Dermis microvascular lymphatic vessel endothelial cell (primary cell): ENCODE measurements around the gene SH3RF2. TPM values are rescaled to one million over a fixed set of nuclear protein-coding genes. Genes with fewer than 3 reads are reported as not detected.
A peak's percentile ranks its signal among the peaks of the same experiment; 100 is the strongest.
"Not testable (repeated sequence)": the region's sequence is repeated elsewhere in the genome, so short reads cannot be mapped to it uniquely, and the experiment has no call there.

Experiments
- DNase-seq, 2 donors: peaks; one replicate each; pipeline versions ENCODE4 v3.0.0 to v3.0.0-alpha.2; 2010; ENCODE audit warnings: low read depth in 2 of 2
- total RNA-seq: library from RNA; depleted of rRNA; stranded (reverse); fragments of >200 nt; gene quantifications from 2 replicates; pipeline ENCODE4 v1.2.1, GENCODE V29; 2014

Gene SH3RF2
- total RNA-seq, 1 donor from 2014 or later, result not detected

GRCh38 chr5:146076028-146076427, 139.7 kb downstream of the SH3RF2 start:
- DNase-seq, result no peak

DNA sequence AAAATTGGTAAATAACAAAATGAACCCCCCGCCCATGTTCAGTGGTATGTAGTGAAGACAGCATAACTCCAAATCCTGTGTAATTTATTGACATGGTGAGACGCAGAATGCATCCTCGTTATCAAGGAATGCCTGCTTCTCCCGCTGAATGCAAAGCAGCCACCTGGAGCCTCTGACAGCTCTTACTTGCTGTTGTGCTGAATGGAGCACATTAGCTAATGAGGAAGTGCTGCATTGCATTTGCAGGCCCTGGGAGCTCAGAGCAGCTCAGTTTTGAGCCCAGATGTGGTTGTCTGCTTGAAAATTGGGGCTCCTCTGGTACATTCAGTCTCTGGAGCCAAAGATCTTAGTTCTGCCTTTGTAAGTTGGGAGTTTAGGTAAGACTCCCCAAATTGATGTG, 140.1 kb downstream of the SH3RF2 start:
- no peak for DNase-seq

GRCh38 chr5:146078566-146078965, 142.2 kb downstream of the SH3RF2 start:
- no peak for DNase-seq

DNA sequence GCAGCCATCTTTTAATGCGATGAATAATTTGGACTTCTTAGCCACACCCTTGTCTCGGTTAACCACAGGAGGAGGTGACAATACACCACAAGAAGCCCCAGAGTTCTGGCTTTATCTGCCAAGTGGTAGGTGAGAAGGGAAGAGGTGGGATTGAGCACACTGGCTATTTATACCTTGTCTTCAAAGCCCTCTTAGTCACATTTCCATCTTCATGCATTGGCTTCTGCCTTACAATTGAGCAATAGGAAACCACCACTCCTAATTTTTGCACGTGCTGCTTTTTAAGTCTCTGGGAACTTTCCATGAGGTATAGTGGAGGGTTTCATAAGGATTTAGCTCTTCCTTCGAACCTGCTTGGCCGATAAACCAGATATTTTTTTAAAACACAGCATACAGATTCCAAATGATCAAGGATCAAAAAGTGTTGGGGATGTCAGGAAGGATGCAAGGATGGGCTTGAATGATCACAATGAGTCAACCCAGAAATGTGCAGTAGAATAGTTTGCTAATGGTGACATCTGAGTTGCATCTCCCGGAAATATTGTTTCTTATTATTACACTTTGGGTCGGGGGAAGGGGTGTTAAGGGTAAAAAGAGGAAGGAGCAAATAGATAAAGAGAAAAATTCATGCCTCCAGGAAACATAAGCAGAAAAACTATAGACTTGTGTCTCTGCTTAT, 143.5 kb downstream of the SH3RF2 start:
- DNase-seq, result no peak

DNA sequence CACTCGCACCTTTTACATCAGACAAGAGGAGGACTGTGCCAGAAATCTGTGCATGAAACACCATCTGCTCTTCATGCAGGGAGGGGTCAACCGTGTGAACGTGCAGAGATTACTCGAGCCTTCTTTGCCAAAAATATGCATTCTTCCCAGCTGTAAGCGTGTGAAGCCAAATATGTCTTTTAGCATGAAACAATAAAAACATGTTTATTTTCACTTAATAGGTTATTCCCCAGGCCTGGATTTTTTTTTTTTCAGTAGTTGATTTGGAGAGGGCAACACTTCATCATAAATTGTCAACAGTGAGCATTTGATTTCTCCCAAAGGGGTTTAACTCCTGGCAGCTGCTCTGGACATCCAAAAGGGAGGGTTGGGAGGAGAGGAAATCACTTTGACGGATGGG, 145.2 kb downstream of the SH3RF2 start:
- peak in 1 of 2 donors; percentile 15 for DNase-seq

GRCh38 chr5:146082798-146083197, 146.4 kb downstream of the SH3RF2 start:
- no peak for DNase-seq

GRCh38 chr5:146084376-146084775, 148.0 kb downstream of the SH3RF2 start:
- no peak for DNase-seq

DNA sequence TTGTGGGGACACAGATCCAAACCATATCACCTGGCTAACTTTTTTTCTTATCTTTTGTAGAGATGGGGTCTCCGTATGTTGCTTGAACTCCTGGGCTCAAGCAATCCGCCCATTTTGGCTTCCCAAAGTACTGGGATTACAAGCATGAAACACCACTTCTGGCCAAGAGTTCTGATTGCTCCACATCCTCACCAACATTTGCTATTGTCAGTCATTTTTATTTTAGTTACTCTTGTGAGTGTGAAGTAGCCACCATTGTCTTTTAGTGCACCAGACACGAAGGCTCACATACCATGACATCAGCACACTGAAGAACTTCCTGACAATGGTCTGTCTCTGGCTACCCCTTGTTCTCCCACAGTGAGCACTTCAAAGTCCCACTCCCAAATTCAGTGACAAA, 151.7 kb downstream of the SH3RF2 start:
- DNase-seq, result no peak

- DNase-seq, result no peak
Measured at GRCh38 chr5:146089287-146089686, 152.9 kb downstream of the SH3RF2 start.

DNA sequence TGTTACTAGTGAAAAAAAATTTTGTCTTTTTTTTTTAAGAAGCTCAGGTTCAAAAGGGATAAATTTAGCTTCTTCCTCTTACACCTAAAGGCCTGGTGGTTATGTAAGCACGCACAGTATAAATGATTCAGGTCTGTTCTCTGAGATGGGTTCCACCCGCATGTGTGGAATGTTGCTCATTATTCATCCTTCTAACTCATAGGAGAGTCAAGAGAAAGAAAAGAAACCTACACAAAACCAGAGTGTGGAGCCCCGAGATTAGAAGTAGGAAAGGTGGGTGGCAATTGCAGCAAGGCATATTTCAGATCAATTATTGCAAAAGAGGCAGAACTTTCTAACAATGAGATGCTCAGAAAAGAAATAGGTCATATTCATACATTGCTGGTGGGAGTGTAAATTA, 155.5 kb downstream of the SH3RF2 start:
- no peak for DNase-seq

DNA sequence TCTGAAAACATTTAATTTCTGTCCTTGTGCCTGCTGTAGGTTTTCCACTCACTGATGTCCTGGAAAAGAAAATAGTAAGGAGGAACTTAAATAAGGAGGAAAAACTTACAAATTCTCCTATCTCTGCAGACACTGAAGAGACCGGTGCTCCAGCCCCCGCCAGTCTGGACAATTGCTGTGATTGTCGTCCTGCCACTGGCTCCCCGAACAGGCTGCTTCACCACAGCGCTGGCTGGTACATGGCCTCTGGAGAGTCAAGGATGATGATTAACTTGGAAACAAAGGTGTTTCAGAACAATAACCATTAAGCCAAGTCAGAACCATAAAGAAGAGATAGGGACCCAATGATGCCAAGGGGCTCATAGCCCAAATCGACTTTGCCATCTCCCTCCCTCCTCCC, 161.7 kb downstream of the SH3RF2 start:
- no peak for DNase-seq

DNA sequence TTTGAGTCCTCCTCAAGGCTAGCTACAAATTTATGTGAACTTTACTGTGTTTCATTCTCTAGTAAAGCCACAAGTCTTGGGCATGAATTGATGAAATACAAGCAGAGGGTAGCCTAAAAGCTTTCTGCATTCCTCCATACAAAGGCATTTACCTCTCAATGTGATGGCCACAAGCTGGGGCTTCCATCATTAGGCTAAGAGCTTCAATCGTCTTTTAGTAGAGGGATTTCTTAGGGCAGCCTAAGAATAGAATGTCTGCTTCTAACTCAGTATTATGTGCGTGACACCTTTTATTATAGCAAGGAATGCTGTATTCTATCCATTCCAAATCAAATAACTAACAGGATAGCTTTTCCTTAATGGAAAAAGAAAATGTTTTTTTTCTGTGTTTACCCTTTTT, 165.3 kb downstream of the SH3RF2 start:
- DNase-seq, result no peak

DNA sequence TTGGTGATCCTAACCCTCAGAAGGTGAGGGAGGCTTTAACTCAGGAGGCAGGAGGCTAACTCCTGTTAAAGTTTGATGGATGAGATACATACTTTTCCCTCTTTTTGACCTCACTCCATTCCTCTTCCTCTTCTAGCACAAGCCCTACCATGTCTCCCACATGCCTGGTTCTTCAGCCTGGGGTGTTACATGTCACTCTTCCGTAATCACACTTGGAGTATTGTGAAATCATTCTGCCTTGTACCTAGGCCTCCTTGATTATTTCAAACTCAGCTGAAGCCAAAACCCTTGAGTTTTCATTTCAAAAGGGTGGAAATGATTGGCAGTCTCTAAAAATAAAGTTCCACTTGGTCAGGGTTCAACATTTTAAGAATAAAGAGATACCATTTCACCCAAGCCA, 167.2 kb downstream of the SH3RF2 start:
- no peak for DNase-seq

GRCh38 chr5:146105477-146105876, 169.1 kb downstream of the SH3RF2 start, which contains the start of gene PLAC8L1:
Gene PLAC8L1 (minus strand): TSS chr5:146105577. CDS start chr5:146104311, 1,266 bp downstream.
- no peak for DNase-seq

- no peak for DNase-seq
Measured at GRCh38 chr5:146107901-146108300, 171.5 kb downstream of the SH3RF2 start.

DNA sequence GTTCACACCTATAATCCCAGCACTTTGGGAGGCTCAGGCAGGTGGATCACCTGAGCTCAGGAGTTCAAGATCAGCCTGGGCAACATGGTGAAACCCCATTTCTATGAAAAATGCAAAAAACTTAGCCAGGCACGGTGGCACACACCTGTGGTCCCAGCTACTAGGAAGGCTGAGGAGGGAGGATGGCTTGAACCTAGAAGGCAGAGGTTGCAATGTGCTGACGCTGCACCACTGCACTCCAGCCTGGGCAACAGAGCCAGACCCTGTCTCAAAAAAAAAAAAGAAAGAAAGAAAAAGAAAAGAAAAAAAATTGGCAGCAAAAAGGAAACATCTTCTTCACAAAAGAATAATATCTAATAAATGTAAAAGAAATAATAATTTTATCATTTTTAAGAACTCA, 172.5 kb downstream of the SH3RF2 start:
- not testable (repeated sequence) for DNase-seq

GRCh38 chr5:146109379-146109778, 173.0 kb downstream of the SH3RF2 start:
- no peak for DNase-seq

GRCh38 chr5:146111409-146111808, 175.0 kb downstream of the SH3RF2 start:
- DNase-seq, result peak; percentile 34 to 52

DNA sequence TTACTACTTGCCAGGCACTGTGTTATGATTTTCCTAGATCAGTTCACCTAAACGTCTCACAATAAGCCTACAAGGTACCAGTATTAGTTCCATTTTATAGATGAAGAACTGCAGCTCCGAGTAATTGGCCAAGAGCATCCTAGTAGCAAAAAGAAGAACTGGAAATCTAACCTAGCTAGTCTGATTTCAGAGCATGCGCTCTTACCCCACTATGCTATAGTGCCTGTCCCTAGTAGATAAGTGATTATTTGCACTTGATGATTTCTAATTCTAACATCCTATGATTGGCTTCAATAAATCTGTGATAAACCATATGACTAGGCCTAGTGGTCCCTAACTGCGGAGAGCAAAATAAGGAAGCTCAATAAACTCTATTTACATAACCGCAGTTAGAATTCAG, 176.1 kb downstream of the SH3RF2 start:
- no peak for DNase-seq

Other genes starting within 250 kb of the SH3RF2 start
- 12.0 and 23.2 TPM in 2 replicates for gene PRELID2, start 101.2 kb upstream of the SH3RF2 start, total RNA-seq
- not detected in 2 replicates for gene GRXCR2, start 63.6 kb upstream of the SH3RF2 start, total RNA-seq
- not detected in 2 replicates for gene PLAC8L1, start 169.0 kb downstream of the SH3RF2 start, total RNA-seq
- gene LARS1, start 246.1 kb downstream of the SH3RF2 start, total RNA-seq, result 65.6 and 91.5 TPM in 2 replicates